Stimulated activated naive B cell treated with anti-CD40 and anti-IgM and Interleukin-4, amounts not matched to agents 10 μg/mL and 1 μg/mL and 100 μg/mL, for 72 hours (primary cell): ENCODE results near the gene TULP3.
"Not testable (repeated sequence)": the region's sequence is repeated elsewhere in the genome, so short reads cannot be mapped to it uniquely, and the experiment has no call there.

Experiments used
- ATAC-seq, 2 donors: fragments of 150-1000 bp; cut with Tn5 transposase; replicated peaks; 2 replicates each; pipeline ENCODE4 v1.10.0; 2021; ENCODE audit warnings: moderate library complexity in 1 of 2
- DNase-seq: peaks from one replicate; pipeline ENCODE4 v3.0.0; 2021
- H3K27ac Mint-ChIP-seq: one replicate; pipeline ENCODE4 v1.8.0; 2022; ENCODE audit warnings: mild to moderate bottlenecking, mixed read lengths
- H3K27me3 Mint-ChIP-seq, 2 donors: one replicate each; pipeline ENCODE4 v1.8.0; 2022; ENCODE audit warnings: mixed read lengths in 2 of 2
- H3K36me3 Mint-ChIP-seq, 2 donors: one replicate each; pipeline ENCODE4 v1.8.0; 2022; ENCODE audit warnings: mixed read lengths in 2 of 2, mild to moderate bottlenecking in 1 of 2
- H3K4me1 Mint-ChIP-seq, 2 donors: one replicate each; pipeline ENCODE4 v1.8.0; 2022; ENCODE audit warnings: mixed read lengths in 2 of 2, mild to moderate bottlenecking in 1 of 2
- H3K4me3 Mint-ChIP-seq, 2 donors: one replicate each; pipeline ENCODE4 v1.8.0; 2022; ENCODE audit warnings: mild to moderate bottlenecking in 2 of 2, mixed read lengths in 2 of 2, moderate library complexity in 1 of 2
- H3K9me3 Mint-ChIP-seq, 2 donors: one replicate each; pipeline ENCODE4 v1.8.0; 2022; ENCODE audit warnings: mixed read lengths in 2 of 2, mild to moderate bottlenecking in 1 of 2

TULP3 gene

DNA sequence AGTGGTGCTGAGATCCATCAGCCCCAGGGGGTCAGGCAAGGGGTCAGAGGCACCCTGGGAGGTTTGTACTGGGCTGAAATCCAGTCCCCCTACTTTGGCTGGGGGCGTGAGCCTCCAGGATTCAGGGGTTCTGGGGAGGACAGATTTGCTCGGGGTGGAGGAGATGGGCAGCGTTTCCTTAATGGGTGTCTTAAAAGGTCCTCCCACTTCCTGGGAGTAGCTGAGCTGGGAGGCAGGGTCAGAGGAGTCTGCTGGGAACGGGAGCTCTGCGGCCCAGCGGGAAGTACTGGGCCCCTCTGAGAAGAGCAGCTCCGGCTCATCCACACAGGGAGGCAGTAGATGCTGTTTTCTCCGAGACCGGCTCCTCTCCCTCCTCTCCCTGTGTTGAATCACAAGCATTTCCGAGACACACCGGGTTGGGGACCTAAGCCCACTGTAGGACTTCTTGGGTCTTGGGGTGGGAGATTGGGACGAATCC lies 31.7 kb upstream of the TULP3 start:
- no peak for DNase-seq
- no peak for ATAC-seq
- no peaks in the 10 kb centered on the region for H3K9me3 Mint-ChIP-seq
- H3K4me1 Mint-ChIP-seq: no peaks in the 10 kb centered on the region
- H3K27ac Mint-ChIP-seq: no peak overlapping the region
- no peaks in the 10 kb centered on the region for H3K27me3 Mint-ChIP-seq
- H3K36me3 Mint-ChIP-seq: peaks cover 21 to 37% of the 10 kb centered on the region in 2 donors
- no peak overlapping the region for H3K4me3 Mint-ChIP-seq

- Mint-ChIP-seq H3K9me3 (no peaks in the 10 kb centered on the region), H3K4me3 (no peak overlapping the region), H3K27me3 (no peaks in the 10 kb centered on the region), H3K36me3 (peaks cover 17 to 31% of the 10 kb centered on the region in 2 donors), H3K4me1 (no peaks in the 10 kb centered on the region), H3K27ac (no peak overlapping the region)
- ATAC-seq (no peak), DNase-seq (no peak)
These were observed 30.5 kb upstream of the TULP3 start for GRCh38 chr12:2860170-2860569.

DNA sequence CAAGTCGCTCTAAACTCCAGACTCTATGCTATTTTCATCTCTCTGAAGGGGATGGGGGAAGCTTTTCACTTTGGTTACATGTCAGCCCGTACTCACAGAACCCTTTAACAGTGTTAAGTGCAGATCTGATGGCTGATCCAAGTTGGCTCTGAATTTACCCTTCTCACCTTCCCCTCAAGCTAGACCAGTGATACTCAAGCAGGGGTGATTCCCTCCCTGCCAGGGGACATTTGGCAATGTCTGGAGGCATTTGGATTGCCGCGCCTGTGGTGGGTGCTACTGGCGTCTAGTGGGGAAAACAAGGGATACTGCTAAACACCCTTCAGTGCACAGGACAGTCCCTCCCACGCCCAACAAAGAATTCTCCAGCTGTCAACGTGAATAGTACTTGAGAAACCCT lies 27.8 kb upstream of the TULP3 start:
- H3K27me3 Mint-ChIP-seq: no peaks in the 10 kb centered on the region
- ATAC-seq: no peak
- no peaks in the 10 kb centered on the region for H3K4me1 Mint-ChIP-seq
- H3K4me3 Mint-ChIP-seq: no peak overlapping the region
- H3K9me3 Mint-ChIP-seq: no peaks in the 10 kb centered on the region
- DNase-seq: no peak
- H3K36me3 Mint-ChIP-seq: peaks cover 15 to 29% of the 10 kb centered on the region in 2 donors
- H3K27ac Mint-ChIP-seq: no peak overlapping the region

DNA sequence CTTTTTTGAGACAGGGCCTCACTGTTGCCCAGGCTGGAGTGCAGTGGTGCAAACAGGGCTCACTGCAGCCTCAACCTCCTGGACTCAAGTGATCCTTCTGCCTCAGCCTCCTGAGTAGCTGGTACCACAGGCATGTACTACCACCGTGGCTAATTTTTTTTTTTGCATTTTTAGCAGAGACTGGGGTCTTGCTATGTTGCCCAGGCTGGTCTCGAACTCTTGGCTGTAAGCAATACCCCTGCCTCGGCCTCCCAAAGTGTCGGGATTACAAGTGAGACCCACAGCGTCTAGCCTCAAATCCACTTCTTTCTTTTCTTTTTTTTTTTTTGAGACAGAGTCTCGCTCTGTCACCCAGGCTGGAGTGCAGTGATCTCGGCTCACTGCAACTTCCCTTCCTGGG lies 27.3 kb upstream of the TULP3 start:
- H3K27me3 Mint-ChIP-seq, H3K4me3 Mint-ChIP-seq, DNase-seq, H3K9me3 Mint-ChIP-seq, ATAC-seq, H3K4me1 Mint-ChIP-seq, H3K27ac Mint-ChIP-seq: not testable (repeated sequence)
- peaks cover 15 to 26% of the 10 kb centered on the region in 2 donors for H3K36me3 Mint-ChIP-seq

- DNase-seq (no peak), ATAC-seq (no peak)
- Mint-ChIP-seq H3K36me3 (peaks cover 13 to 21% of the 10 kb centered on the region in 2 donors), H3K27ac (no peak overlapping the region), H3K4me3 (no peak overlapping the region), H3K27me3 (no peaks in the 10 kb centered on the region), H3K4me1 (no peaks in the 10 kb centered on the region), H3K9me3 (no peaks in the 10 kb centered on the region)
These were observed 26.5 kb upstream of the TULP3 start for GRCh38 chr12:2864198-2864597.

GRCh38 chr12:2868986-2869632 lies 21.6 kb upstream of the TULP3 start:
- DNase-seq, H3K4me3 Mint-ChIP-seq, ATAC-seq, H3K36me3 Mint-ChIP-seq, H3K27ac Mint-ChIP-seq, H3K4me1 Mint-ChIP-seq, H3K27me3 Mint-ChIP-seq, H3K9me3 Mint-ChIP-seq: not testable (repeated sequence)

DNA sequence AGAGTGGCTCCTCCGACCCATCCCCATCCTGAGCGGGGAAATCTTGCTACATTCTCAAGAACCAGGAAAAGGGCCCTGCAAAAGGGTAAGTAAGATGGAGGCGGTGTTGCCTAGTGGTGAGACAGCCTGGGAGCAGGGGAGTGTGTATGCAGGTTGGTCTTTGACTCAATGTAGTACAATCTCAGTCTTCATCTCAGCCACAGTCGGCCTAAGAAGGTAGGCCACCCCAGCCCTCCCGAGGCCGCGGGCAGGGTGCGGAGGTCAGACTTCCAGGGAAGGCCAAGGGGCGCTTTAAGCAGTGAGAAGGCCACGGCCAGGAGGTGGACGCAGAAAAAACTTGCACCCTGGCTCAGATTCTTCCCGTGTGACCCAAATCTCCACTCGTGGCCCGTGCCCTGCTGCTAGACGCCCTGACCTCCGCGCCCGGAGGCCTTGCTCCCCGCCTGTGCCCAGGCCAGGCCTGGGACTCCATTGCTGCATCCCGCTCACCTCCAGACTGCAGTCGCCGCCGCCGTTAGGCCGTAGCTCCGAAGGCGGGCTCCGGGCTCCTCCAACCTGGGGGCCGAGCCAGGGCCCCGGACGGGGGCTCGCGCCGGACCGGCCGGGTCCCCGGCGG lies 14.2 kb upstream of the TULP3 start:
- Mint-ChIP-seq H3K27me3 (no peaks in the 10 kb centered on the region), H3K4me3 (peak overlapping the region; percentile 84 to 97), H3K4me1 (peaks cover 14 to 32% of the 10 kb centered on the region in 2 donors), H3K36me3 (peaks cover 4 to 7% of the 10 kb centered on the region in 2 donors), H3K27ac (peak overlapping the region; percentile 85), H3K9me3 (no peaks in the 10 kb centered on the region)
- ATAC-seq (peak; percentile 61 to 68), DNase-seq (peak; percentile 20)

DNA sequence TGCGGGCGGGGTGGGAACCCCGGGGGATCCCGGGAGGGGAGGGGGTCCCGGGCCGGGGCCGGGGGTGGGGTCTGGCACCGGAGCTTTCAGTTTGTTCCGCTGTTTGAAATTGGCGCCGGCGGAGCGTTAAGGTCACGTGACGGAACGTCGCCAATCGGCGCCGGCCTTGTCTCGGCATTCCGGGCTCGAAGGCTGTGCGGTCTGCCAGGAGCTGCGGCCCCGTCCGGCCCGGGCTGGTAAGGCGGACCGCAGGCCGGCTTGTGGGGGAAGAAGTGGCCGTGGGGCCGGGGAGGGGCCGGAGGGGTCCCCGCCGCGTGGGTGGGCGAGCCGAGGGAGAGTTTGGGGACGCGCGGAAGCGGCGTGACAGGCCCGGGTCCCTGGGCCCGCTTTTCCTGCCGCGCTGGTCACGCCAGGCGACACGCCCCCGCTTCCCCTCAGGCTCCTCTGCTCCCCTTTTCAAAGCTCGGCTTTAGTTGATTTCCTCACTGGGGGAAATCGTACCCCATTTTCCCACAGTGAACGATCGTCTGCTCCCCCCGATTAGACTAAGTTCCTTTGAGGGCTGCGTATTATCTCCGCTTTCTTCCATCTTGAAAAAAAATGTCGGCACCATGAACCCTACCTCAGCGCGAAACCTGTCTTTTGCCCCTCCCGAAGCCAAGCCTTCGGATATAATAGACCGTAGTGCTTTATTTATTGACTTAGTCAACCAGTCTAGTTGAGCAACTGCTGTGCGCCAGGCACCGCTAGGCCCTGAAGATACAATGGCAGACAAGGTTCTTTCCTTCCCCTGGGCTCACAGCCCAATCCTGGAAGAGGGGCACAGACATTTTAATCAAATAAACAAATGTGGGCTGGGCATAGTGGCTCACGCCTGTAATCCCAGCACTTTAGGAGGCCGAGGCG lies 13.4 kb upstream of the TULP3 start, which contains the start of the genes FOXM1 and RHNO1:
FOXM1 (minus strand) TSS at position 128 of the 906 bp plus-strand sequence. CDS start 2,696 bp downstream, outside the sequence.
RHNO1 (plus strand) TSS at position 177 of the 906 bp plus-strand sequence. CDS start 8,144 bp downstream, outside the sequence.
- Mint-ChIP-seq H3K9me3 (no peaks in the 10 kb centered on the region), H3K27me3 (no peaks in the 10 kb centered on the region), H3K36me3 (peaks cover 4 to 7% of the 10 kb centered on the region in 2 donors), H3K27ac (peak within 1 kb of the TSS; percentile 98), H3K4me3 (peak within 1 kb of the TSS; percentile 94 to 97), H3K4me1 (peaks cover 14 to 32% of the 10 kb centered on the region in 2 donors)
- DNase-seq: peak; percentile 81
- peak; percentile 82 to 85 for ATAC-seq

GRCh38 chr12:2877953-2878732 lies 12.5 kb upstream of the TULP3 start:
- H3K9me3 Mint-ChIP-seq: no peaks in the 10 kb centered on the region
- peaks cover 14 to 32% of the 10 kb centered on the region in 2 donors for H3K4me1 Mint-ChIP-seq
- H3K36me3 Mint-ChIP-seq: peaks cover 4 to 7% of the 10 kb centered on the region in 2 donors
- no peak for DNase-seq
- H3K27ac Mint-ChIP-seq: peak overlapping the region; percentile 98
- ATAC-seq: peak; percentile 72 to 74
- no peaks in the 10 kb centered on the region for H3K27me3 Mint-ChIP-seq
- H3K4me3 Mint-ChIP-seq: peak overlapping the region; percentile 94 to 97

- DNase-seq: no peak
- no peaks in the 10 kb centered on the region for H3K9me3 Mint-ChIP-seq
- no peak overlapping the region for H3K27ac Mint-ChIP-seq
- H3K4me1 Mint-ChIP-seq: peaks cover 18 to 45% of the 10 kb centered on the region in 2 donors
- peaks cover 4 to 12% of the 10 kb centered on the region in 2 donors for H3K36me3 Mint-ChIP-seq
- H3K27me3 Mint-ChIP-seq: no peaks in the 10 kb centered on the region
- ATAC-seq: no peak
- no peak overlapping the region for H3K4me3 Mint-ChIP-seq
These were observed 10.8 kb upstream of the TULP3 start for GRCh38 chr12:2879853-2880252.

DNA sequence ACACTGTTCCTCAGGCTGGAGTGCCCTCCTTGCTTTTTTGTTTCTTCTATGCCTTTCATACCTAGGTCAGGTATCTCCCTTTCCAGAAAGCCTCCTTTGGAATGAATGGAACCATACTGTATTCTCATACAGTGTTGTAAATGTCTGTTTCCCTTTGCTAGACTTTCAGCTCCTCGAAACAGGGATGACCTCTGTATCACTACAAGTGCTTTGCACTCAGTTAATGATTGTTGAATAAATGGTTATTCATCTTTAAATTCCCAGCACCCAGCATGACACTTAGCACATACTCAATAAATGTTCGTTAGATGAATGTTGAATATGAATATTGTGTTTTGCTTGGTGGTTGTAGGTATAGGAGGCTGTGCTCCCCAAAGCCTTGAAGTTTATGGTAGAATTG lies 5.9 kb upstream of the TULP3 start:
- no peak for DNase-seq
- no peaks in the 10 kb centered on the region for H3K27me3 Mint-ChIP-seq

DNA sequence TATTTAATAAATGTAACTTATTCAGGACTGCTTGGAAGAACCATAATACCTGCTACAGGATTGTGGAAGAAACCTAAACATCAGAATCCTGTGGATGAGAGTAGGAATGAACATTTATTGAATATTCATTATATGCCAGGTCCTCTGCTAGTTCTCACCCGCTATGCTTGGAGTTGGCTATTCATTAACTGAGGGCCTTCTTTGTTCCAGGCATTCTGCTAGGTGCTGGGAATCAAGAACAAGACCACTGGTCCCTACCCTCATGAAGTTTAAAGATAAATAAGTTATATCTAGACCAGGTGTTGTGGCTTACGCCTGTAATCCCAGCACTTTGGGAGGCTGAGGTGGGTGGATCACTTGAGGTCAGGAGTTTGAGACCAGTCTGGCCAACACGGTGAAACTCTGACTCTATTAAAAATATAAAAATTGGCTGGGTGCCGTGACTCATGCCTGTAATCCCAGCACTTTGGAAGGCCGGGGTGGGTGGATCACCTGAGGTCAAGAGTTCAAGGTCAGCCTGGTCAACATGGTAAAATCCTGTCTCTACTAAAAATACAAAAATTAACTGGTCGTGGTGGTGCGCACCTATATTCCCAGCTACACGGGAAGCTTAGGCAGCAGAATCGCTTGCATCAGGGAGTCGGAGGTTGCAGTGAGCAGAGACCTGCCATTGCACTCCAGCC lies 3.8 kb upstream of the TULP3 start:
- no peak for DNase-seq
- Mint-ChIP-seq H3K9me3 (peaks cover 0 to 2% of the 10 kb centered on the region in 2 donors), H3K27ac (no peak overlapping the region), H3K4me1 (peaks cover 22 to 53% of the 10 kb centered on the region in 2 donors), H3K27me3 (no peaks in the 10 kb centered on the region), H3K4me3 (no peak overlapping the region), H3K36me3 (peaks cover 16 to 17% of the 10 kb centered on the region in 2 donors)
- ATAC-seq: no peak

More for the DNA sequence above, 5.9 kb upstream of the TULP3 start:
- Mint-ChIP-seq H3K4me1 (peaks cover 19 to 38% of the 10 kb centered on the region in 2 donors), H3K9me3 (peaks cover 0 to 2% of the 10 kb centered on the region in 2 donors), H3K36me3 (peaks cover 13 to 17% of the 10 kb centered on the region in 2 donors), H3K4me3 (no peak overlapping the region), H3K27ac (peak overlapping the region; percentile 17)
- ATAC-seq: no peak

GRCh38 chr12:2890001-2890387 lies 697 bp upstream of the TULP3 start:
- no peaks in the 10 kb centered on the region for H3K27me3 Mint-ChIP-seq
- H3K9me3 Mint-ChIP-seq: peaks cover 0 to 2% of the 10 kb centered on the region in 2 donors
- H3K27ac Mint-ChIP-seq: peak overlapping the region; percentile 90
- ATAC-seq (no peak), DNase-seq (no peak)
- H3K4me1 Mint-ChIP-seq: peaks cover 20 to 42% of the 10 kb centered on the region in 2 donors
- peak overlapping the region; percentile 94 to 99 for H3K4me3 Mint-ChIP-seq
- peaks cover 11 to 16% of the 10 kb centered on the region in 2 donors for H3K36me3 Mint-ChIP-seq
